SK-N-SH treated with all-trans-retinoic acid at 6 μM for 48 hours (cell line): ENCODE results near the gene GPR55.

Experiments
- ATAC-seq: fragments of 200-7000 bp; cut with Tn5 transposase; 3 replicates; pipeline ENCODE4 v1.9.1; 2020; ENCODE audit warnings: mild to moderate bottlenecking, moderate library complexity
- BACH2 ChIP-seq: fragments of 250-450 bp; sonication (Bioruptor Pico); IDR thresholded peaks from 2 replicates; pipeline ENCODE4 v1.9.0; 2021; ENCODE audit warnings: mild to moderate bottlenecking, borderline replicate concordance
- CSDC2 ChIP-seq: fragments of 250-450 bp; sonication (Bioruptor Pico); IDR thresholded peaks from 2 replicates; pipeline ENCODE4 v1.5.0; 2020; ENCODE audit warnings: mild to moderate bottlenecking, moderate library complexity
- ESRRG ChIP-seq: fragments of 250-450 bp; sonication (Bioruptor Pico); IDR thresholded peaks from 2 replicates; pipeline ENCODE4 v1.6.1; 2021; ENCODE audit warnings: mild to moderate bottlenecking
- GLIS3 ChIP-seq: fragments of 250-450 bp; sonication (Bioruptor Pico); IDR thresholded peaks from 2 replicates; pipeline ENCODE4 v1.5.0; 2020; ENCODE audit warnings: mild to moderate bottlenecking, moderate library complexity
- OSR1 ChIP-seq: fragments of 250-450 bp; sonication (Bioruptor Pico); IDR thresholded peaks from 2 replicates; pipeline ENCODE4 v1.8.0; 2022; ENCODE audit warnings: moderate library complexity, mild to moderate bottlenecking, inconsistent platforms
- PPARA ChIP-seq: fragments of 250-450 bp; sonication (Bioruptor Pico); IDR thresholded peaks from 2 replicates; pipeline ENCODE4 v1.5.0; 2020; ENCODE audit warnings: mild to moderate bottlenecking, borderline replicate concordance
- RARB ChIP-seq: fragments of 250-450 bp; sonication (Bioruptor Pico); IDR thresholded peaks from 2 replicates; pipeline ENCODE4 v1.8.0; 2021; ENCODE audit warnings: mild to moderate bottlenecking, moderate library complexity
- SNAI2 ChIP-seq: fragments of 250-450 bp; sonication (Bioruptor Pico); IDR thresholded peaks from 2 replicates; pipeline ENCODE4 v1.5.0; 2020; ENCODE audit warnings: mild to moderate bottlenecking, moderate library complexity
- TOX ChIP-seq: fragments of 250-450 bp; sonication (Bioruptor Pico); IDR thresholded peaks from 2 replicates; pipeline ENCODE4 v1.8.0; 2021; ENCODE audit warnings: mild to moderate bottlenecking, moderate library complexity, borderline replicate concordance
- ZC3H10 ChIP-seq: fragments of 250-450 bp; sonication (Bioruptor Pico); IDR thresholded peaks from 2 replicates; pipeline ENCODE4 v1.5.1; 2021; ENCODE audit warnings: mild to moderate bottlenecking, moderate library complexity
- ZFP3 ChIP-seq: fragments of 250-450 bp; sonication (Bioruptor Pico); IDR thresholded peaks from 2 replicates; pipeline ENCODE4 v1.5.0; 2020; ENCODE audit warnings: mild to moderate bottlenecking, moderate library complexity
- ZFP30 ChIP-seq: fragments of 450-650 bp; formaldehyde crosslinking; IDR thresholded peaks from 2 replicates; pipeline ENCODE4 v1.5.0; 2022; ENCODE audit warnings: mild to moderate bottlenecking, moderate library complexity
- ZNF565 ChIP-seq: fragments of 450-650 bp; formaldehyde crosslinking; conservative IDR thresholded peaks from 2 replicates; pipeline ENCODE4 v1.5.0; 2020; ENCODE audit warnings: low read depth, mild to moderate bottlenecking, moderate library complexity
- ZNF70 ChIP-seq: fragments of 450-650 bp; formaldehyde crosslinking; IDR thresholded peaks from 2 replicates; pipeline ENCODE4 v1.5.0; 2020; ENCODE audit warnings: mild to moderate bottlenecking, moderate library complexity
- ZNF8 ChIP-seq: fragments of 450-650 bp; formaldehyde crosslinking; IDR thresholded peaks from 2 replicates; pipeline ENCODE4 v1.5.0; 2020; ENCODE audit warnings: mild to moderate bottlenecking, moderate library complexity
- TF ChIP-seq, protein P1 (sequence below): fragments of 250-450 bp; sonication (Bioruptor Pico); IDR thresholded peaks from 2 replicates; pipeline ENCODE4 v1.5.1; 2020; ENCODE audit warnings: low read depth, mild to moderate bottlenecking, moderate library complexity
- TF ChIP-seq, protein P2 (sequence below): fragments of 250-450 bp; sonication (Bioruptor Pico); IDR thresholded peaks from 2 replicates; pipeline ENCODE4 v1.5.0; 2020; ENCODE audit warnings: mild to moderate bottlenecking, moderate library complexity
- TF ChIP-seq, protein P3 (sequence below): fragments of 250-450 bp; sonication (Bioruptor Pico); IDR thresholded peaks from 2 replicates; pipeline ENCODE4 v1.8.0; 2021; ENCODE audit warnings: low read depth, mild to moderate bottlenecking, moderate library complexity, borderline replicate concordance

GPR55 gene

DNA sequence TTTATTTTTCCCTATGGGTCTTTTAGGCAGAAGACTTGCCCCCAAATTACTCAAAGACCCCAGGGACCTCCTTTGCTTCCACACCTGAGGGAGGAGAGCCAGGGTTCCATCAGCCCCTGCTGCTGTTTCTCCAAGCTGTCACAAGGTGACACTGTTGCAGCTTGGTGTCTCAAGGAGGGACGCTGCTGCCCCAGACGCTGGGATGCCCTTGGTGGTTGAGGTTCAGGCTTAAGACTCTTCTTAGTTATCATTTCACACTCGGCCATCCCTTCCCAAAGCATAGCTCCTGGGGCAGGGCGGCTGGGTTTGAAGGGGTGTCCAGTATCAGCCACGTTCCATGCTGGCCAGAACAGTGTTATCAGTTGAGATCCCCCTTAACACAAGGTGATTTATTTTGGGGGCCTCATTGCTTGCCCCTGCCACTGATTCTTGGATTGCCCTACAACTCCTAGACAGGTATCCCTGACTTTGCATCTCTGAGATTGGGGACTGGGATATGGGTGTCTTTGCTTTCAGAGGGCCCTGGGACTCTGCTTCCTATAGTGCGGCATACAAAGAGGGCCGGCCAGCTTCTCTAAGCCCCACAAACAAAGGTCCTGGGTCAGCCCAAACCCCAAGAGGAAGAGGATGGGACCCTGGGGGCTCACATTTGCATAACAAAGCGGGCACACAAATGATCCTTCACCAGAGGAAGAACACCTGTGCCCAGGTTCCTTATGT, 22.7 kb downstream of the GPR55 start:
- peak; percentile 87 for ATAC-seq
- TF ChIP-seq ZFP3 = no peak
- TF ChIP-seq RARB (CRISPR knock-in tag) = no peak
- no peak for TF ChIP-seq TOX
- no peak for TF ChIP-seq ZC3H10 (CRISPR knock-in tag)
- no peak for TF ChIP-seq SNAI2
- TF ChIP-seq ZNF565 (CRISPR knock-in tag) = no peak
- TF ChIP-seq ESRRG (CRISPR knock-in tag) = no peak
- no peak for TF ChIP-seq BACH2
- TF ChIP-seq ZNF8 = no peak

DNA sequence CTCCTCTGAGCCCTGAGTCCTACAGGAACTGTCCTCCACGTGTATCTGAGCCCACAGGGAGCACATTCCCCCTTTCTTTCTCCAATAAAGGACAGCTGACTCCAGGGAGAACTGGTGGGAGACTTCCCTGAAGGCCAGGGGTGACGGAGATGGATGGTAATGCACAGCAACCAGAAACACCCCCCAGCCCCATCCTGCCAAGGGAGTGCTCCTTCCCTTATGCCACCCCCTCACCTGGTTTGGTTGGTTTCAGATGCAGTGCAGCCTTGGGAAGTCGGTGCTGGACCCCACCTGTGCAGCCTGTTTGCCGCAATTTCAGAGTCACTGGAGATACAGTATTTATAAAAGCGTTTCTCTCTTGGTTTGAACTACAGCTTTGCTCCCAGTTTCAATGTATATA, 24.0 kb downstream of the GPR55 start:
- no peak for ATAC-seq
- TF ChIP-seq CSDC2 (CRISPR knock-in tag) (no peak), OSR1 (CRISPR knock-in tag) (no peak), GLIS3 (CRISPR knock-in tag) (no peak)

DNA sequence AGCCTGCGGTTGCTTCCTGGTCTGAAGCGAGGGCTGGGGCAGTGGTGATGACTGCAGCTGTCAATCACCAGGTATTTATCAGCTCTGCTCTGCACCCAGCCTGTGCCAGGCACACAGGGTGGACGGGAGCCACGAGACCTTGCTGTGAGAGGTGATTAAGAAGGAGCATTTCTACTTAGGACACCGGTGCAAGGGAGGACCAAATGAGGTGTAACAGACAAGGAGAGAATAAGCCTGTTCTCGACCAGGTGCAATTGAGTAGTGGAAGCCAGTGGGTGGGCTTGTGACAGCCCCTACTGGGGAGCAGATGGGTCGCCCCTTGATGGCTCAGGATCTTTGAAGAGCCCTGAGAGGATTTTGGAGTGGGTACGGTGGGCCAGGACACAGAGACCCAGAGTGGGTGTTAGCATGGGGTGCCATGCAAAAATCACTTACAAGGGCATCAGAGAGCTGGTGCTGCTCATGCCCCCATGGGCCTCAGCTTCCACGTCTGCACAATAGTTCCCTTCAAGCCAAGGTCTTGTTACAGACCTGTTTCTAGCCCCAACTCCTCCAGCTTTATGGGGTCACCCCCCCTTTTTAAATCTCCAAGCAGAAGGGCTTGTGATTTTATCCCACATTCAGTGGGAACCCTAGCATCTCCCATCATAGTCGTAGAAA, 24.6 kb downstream of the GPR55 start:
- no peak for ATAC-seq
- no peak for TF ChIP-seq SNAI2
- TF ChIP-seq BACH2 = no peak
- TF ChIP-seq, protein P1, sequence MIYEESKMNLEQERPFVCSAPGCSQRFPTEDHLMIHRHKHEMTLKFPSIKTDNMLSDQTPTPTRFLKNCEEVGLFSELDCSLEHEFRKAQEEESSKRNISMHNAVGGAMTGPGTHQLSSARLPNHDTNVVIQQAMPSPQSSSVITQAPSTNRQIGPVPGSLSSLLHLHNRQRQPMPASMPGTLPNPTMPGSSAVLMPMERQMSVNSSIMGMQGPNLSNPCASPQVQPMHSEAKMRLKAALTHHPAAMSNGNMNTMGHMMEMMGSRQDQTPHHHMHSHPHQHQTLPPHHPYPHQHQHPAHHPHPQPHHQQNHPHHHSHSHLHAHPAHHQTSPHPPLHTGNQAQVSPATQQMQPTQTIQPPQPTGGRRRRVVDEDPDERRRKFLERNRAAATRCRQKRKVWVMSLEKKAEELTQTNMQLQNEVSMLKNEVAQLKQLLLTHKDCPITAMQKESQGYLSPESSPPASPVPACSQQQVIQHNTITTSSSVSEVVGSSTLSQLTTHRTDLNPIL (CRISPR knock-in tag) = no peak
- TF ChIP-seq, all 23 proteins: peak for 0

DNA sequence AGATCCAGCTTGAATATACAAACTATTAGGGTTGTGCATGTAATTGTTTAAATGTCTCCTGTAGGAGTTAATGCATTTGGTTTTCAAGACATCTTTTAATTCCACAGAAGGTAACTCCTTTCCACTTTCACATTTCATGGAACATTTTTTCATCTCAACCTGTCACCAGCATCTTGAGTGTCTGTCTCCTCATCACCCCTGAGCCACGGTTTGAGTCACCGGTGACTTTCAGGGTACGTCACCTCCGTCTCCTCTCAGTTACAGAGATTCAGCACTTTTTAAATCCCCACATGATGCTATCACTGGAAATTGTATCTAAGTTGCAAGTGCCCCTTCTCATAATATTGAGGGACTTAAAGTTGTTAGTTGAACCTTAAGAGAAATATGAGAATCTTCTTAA, 25.3 kb downstream of the GPR55 start:
- no peak for ATAC-seq
- TF ChIP-seq CSDC2 (CRISPR knock-in tag) (no peak), ESRRG (CRISPR knock-in tag) (no peak), ZNF8 (no peak), ZNF70 (CRISPR knock-in tag) (no peak), SNAI2 (no peak), ZFP30 (CRISPR knock-in tag) (no peak), PPARA (CRISPR knock-in tag) (no peak), ZNF565 (CRISPR knock-in tag) (no peak), RARB (CRISPR knock-in tag) (no peak)
- TF ChIP-seq, protein P2, sequence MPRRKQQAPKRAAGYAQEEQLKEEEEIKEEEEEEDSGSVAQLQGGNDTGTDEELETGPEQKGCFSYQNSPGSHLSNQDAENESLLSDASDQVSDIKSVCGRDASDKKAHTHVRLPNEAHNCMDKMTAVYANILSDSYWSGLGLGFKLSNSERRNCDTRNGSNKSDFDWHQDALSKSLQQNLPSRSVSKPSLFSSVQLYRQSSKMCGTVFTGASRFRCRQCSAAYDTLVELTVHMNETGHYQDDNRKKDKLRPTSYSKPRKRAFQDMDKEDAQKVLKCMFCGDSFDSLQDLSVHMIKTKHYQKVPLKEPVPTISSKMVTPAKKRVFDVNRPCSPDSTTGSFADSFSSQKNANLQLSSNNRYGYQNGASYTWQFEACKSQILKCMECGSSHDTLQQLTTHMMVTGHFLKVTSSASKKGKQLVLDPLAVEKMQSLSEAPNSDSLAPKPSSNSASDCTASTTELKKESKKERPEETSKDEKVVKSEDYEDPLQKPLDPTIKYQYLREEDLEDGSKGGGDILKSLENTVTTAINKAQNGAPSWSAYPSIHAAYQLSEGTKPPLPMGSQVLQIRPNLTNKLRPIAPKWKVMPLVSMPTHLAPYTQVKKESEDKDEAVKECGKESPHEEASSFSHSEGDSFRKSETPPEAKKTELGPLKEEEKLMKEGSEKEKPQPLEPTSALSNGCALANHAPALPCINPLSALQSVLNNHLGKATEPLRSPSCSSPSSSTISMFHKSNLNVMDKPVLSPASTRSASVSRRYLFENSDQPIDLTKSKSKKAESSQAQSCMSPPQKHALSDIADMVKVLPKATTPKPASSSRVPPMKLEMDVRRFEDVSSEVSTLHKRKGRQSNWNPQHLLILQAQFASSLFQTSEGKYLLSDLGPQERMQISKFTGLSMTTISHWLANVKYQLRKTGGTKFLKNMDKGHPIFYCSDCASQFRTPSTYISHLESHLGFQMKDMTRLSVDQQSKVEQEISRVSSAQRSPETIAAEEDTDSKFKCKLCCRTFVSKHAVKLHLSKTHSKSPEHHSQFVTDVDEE (CRISPR knock-in tag) = no peak
- TF ChIP-seq, protein P1 (CRISPR knock-in tag) = no peak

DNA sequence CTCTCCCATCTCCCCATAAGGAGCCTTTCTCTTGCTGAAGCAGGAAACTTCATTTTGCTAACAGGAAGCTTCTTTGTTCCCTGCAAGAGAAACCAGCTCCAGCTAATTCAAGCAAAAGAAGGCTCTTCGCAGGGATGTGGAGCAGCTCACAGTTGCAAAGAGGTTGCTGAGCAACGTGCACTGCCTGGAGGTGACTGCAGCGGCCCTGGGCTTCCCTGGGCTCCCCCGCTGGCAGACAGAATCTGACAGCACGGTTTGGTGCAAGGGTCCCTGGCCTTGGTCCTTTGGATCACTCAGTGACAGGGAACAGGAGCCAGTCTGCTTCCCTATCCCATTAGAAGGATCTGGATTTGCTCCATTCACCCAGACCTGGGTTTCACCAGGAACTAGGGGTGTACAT, 25.8 kb downstream of the GPR55 start:
- no peak for ATAC-seq
- no peak for TF ChIP-seq TOX
- TF ChIP-seq PPARA (CRISPR knock-in tag) = no peak
- TF ChIP-seq, protein P3, sequence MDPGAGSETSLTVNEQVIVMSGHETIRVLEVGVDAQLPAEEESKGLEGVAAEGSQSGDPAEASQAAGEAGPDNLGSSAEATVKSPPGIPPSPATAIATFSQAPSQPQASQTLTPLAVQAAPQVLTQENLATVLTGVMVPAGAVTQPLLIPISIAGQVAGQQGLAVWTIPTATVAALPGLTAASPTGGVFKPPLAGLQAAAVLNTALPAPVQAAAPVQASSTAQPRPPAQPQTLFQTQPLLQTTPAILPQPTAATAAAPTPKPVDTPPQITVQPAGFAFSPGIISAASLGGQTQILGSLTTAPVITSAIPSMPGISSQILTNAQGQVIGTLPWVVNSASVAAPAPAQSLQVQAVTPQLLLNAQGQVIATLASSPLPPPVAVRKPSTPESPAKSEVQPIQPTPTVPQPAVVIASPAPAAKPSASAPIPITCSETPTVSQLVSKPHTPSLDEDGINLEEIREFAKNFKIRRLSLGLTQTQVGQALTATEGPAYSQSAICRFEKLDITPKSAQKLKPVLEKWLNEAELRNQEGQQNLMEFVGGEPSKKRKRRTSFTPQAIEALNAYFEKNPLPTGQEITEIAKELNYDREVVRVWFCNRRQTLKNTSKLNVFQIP = no peak
- no peak for TF ChIP-seq ESRRG (CRISPR knock-in tag)
- no peak for TF ChIP-seq ZFP3
